ENCODE data around the gene SYNRG.
A peak's percentile ranks its signal among the peaks of the same experiment; 100 is the strongest.

Gene SYNRG

DNA sequence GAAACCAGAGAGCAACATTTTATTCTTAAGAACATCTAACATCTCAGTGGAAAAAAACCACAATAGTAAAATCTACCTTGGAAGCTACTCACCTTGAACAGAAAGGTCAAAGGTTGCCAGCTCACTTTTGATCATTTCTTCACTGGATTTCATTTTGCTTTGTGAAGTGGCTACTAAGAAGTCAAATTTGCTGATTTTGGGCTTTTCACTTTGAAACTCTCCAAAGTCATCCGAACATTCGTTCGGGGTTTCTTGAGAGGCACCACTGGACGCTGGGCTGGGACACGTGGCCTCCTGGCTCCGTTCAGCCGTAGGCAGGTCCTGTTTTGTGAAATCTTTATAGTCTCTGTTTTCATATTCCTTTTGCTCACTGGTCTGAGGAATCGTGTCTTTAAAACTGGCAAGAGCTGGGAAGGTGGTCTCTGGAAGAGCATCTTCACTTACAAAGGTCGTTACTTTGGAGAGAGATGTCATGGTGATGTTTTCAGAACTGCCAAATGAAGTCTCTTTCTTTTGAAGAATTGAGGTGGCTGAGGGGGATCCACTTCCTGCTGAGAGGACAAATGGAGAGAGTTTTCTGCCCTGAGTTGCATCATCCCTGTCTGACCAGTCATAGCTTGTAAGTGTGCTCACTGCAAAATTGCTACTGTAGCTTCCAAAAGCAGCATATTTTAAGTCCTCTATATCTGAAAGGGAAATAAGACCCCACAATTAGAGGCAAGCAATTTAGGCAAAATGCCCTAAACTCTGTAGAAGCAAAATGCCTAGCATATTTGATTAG is 67.1 kb downstream of the SYNRG start:
- in situ Hi-C loops (cut with HindIII; ENCODE audit: low sequenced_read_pairs): no loop called here
- TF ChIP-seq, protein P1, sequence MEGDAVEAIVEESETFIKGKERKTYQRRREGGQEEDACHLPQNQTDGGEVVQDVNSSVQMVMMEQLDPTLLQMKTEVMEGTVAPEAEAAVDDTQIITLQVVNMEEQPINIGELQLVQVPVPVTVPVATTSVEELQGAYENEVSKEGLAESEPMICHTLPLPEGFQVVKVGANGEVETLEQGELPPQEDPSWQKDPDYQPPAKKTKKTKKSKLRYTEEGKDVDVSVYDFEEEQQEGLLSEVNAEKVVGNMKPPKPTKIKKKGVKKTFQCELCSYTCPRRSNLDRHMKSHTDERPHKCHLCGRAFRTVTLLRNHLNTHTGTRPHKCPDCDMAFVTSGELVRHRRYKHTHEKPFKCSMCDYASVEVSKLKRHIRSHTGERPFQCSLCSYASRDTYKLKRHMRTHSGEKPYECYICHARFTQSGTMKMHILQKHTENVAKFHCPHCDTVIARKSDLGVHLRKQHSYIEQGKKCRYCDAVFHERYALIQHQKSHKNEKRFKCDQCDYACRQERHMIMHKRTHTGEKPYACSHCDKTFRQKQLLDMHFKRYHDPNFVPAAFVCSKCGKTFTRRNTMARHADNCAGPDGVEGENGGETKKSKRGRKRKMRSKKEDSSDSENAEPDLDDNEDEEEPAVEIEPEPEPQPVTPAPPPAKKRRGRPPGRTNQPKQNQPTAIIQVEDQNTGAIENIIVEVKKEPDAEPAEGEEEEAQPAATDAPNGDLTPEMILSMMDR (IDR thresholded peaks at IDR 0.05; ENCODE audit: low read depth, low read length, missing control alignments): no peak
- no peak overlapping the region for H3K4me3 ChIP-seq (ENCODE audit: low read depth, low read length)
- DNase-seq (ENCODE audit: low read depth): no peak

DNA sequence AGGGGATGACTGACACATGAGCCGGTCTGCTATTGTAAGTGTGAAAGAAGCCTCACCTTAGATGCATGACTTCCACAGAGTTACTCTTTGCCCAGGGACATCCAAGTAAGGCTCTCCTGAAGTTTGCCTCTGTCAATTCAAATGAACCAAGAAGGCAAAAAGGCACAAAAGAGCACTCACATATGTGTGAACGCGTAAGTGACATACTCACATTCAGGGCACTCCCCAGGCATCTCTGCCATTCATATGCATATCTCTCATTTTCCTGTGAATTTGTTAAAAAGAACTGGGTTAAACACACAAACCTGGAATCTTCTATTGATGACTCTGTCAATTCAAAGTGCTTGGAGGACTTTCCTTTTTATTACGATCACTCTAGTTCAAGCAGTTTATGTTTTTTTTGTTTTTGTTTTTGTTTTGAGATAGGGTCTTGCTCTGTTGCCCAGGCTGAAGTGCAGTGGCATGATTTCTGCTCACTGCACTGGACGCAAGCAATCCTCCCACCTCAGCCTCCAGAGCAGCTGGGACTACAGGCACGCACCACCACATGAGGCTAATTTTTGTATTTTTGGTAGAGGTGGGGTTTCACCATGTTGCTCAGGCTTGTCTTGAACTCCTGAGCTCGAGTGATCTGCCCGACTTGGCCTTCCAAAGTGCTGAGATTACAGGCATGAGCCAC is 70.1 kb downstream of the SYNRG start:
- DNase-seq (ENCODE audit: low read depth): no peak
- TF ChIP-seq, protein P1 (IDR thresholded peaks at IDR 0.05; ENCODE audit: low read depth, low read length, missing control alignments): no peak
- in situ Hi-C loops (cut with HindIII; ENCODE audit: low sequenced_read_pairs): no loop called here

DNA sequence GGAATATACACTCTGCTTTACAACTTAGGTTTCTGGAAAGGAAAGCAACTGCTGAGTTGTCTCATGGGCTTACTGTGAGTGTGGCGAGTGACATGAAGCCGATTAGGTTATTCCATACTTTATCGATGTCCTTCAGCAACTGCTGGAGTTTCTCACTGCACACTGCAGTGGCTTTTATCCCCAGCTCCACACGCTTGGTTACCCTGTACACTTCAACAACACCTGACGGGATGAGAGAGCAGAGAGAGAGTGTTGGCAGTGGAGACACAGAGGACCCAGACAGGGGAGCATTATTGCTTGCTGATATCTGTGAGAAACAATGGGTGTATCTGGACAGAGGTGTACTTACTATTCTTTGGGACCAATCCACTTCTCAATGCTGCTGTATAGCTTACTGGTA is 73.3 kb downstream of the SYNRG start:
- in situ Hi-C loops (cut with HindIII; ENCODE audit: low sequenced_read_pairs): no loop called here
- H3K4me3 ChIP-seq (ENCODE audit: low read depth, low read length): no peak overlapping the region
- DNase-seq (ENCODE audit: low read depth): no peak
- TF ChIP-seq, protein P1 (IDR thresholded peaks at IDR 0.05; ENCODE audit: low read depth, low read length, missing control alignments): no peak

More for the DNA sequence above, 70.1 kb downstream of the SYNRG start:
- H3K4me3 ChIP-seq (ENCODE audit: low read depth, low read length): no peak overlapping the region

DNA sequence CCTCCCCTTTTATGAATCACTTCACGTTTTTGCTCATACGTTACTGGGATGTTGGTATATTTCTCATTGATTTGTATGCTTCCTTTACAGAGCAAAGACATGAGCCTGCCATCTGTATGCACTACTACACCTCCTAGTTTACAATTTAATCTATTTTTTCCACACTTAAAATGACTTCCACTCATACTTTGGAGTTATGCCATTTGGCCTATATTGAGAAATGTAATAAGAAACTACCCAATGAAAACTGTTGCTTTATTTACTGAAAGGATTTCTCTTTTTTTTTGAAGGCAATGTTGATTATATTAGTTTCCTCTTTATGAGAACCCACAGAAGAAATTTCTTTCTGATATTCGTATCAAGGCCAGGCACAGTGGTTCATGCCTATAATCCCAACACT is 76.5 kb downstream of the SYNRG start:
- no peak for DNase-seq (ENCODE audit: low read depth)
- in situ Hi-C loops (cut with HindIII; ENCODE audit: low sequenced_read_pairs): no loop called here
- H3K4me3 ChIP-seq (ENCODE audit: low read depth, low read length): no peak overlapping the region
- TF ChIP-seq, protein P1 (IDR thresholded peaks at IDR 0.05; ENCODE audit: low read depth, low read length, missing control alignments): no peak

DNA sequence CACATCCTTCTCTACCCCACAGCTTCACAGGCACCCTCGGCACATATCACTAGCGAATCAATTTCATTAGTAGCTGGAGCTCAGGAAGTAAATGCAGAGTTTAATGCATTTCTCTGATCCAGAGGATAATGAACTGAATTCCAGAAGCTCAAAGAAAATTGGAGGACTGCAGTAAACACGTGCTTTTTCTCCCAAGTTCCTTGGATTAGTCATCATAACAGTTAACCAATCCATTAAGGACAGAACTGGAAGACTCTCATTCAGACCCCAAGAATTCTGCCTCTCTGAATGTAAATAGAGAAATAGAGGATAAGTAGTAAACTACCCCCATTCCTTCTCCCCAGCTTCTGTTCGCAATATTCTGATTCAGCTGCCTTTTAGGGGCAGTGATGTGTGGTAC is 78.8 kb downstream of the SYNRG start:
- no peak for DNase-seq (ENCODE audit: low read depth)
- in situ Hi-C loops (cut with HindIII; ENCODE audit: low sequenced_read_pairs): no loop called here
- TF ChIP-seq, protein P1 (IDR thresholded peaks at IDR 0.05; ENCODE audit: low read depth, low read length, missing control alignments): no peak
- no peak overlapping the region for H3K4me3 ChIP-seq (ENCODE audit: low read depth, low read length)

DNA sequence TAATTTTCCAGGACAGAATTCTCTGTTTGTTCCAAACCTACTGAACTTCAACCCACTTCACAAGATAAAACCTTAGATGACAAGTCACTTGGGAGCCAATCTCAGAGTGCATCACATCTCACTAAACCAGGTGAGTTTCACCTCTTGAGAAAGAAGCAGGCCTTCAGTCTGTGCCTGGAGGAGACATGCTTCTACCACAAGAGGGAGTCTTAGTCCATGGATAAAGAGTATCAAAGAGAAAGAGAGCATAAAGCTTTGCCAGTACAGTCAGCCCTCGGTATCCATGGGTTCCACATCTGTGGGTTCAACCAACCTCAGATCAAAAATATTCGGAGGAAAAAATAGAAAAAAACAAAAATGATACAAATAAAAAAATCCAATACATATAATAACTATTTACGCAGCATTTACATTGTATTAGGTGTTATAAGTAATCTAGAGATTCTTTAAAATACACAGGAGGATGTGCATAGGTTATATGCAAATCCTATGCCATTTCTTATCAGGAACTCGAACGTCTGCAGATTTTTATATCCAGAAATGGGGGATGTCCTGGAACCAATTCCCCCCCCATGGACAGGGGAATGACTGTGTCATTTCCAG is 81.9 kb downstream of the SYNRG start:
- TF ChIP-seq, protein P1 (IDR thresholded peaks at IDR 0.05; ENCODE audit: low read depth, low read length, missing control alignments): peak; percentile 86
- DNase-seq (ENCODE audit: low read depth): peak; percentile 49
- in situ Hi-C loops (cut with HindIII; ENCODE audit: low sequenced_read_pairs): no loop called here
- no peak overlapping the region for H3K4me3 ChIP-seq (ENCODE audit: low read depth, low read length)
